Neural crest cell (in vitro differentiated cells): Measurements from ENCODE around the gene VRK1. TPM values are rescaled to one million over a fixed set of nuclear protein-coding genes. Genes with fewer than 3 reads are reported as not detected.
"Not testable (repeated sequence)": the region's sequence is repeated elsewhere in the genome, so short reads cannot be mapped to it uniquely, and the experiment has no call there.

Experiments
- DNase-seq: peaks from one replicate; pipeline ENCODE4 v3.0.0; 2021; ENCODE audit warnings: low read depth, mixed read lengths, low spot score
- H3K27ac Mint-ChIP-seq: one replicate; pipeline ENCODE4 v1.8.0; 2021; ENCODE audit warnings: mild to moderate bottlenecking, mixed read lengths; ENCODE audit not compliant: unreplicated experiment
- H3K27me3 Mint-ChIP-seq: 2 replicates; pipeline ENCODE4 v1.8.0; 2021; ENCODE audit warnings: low read depth, mild to moderate bottlenecking, mixed read lengths
- H3K36me3 Mint-ChIP-seq: 2 replicates; pipeline ENCODE4 v1.8.0; 2021; ENCODE audit warnings: low read depth, mild to moderate bottlenecking, mixed read lengths
- H3K4me1 Mint-ChIP-seq: 2 replicates; pipeline ENCODE4 v1.8.0; 2021; ENCODE audit warnings: mixed read lengths
- H3K4me3 Mint-ChIP-seq: one replicate; pipeline ENCODE4 v1.8.0; 2021; ENCODE audit warnings: mild to moderate bottlenecking, mixed read lengths
- H3K9me3 Mint-ChIP-seq: 2 replicates; pipeline ENCODE4 v1.8.0; 2021; ENCODE audit warnings: mixed read lengths
- total RNA-seq: library from RNA; stranded (reverse); gene quantifications from 2 replicates; pipeline ENCODE4 v1.2.1, GENCODE V29; 2021
- TF ChIP-seq, protein P1 (sequence below): fragments of 200-600 bp; sonication (generic); conservative IDR thresholded peaks from 2 replicates; pipeline ENCODE4 v1.5.0; 2021; ENCODE audit warnings: antibody characterized with exemption, mild to moderate bottlenecking

The VRK1 gene
- total RNA-seq, 1 donor from 2014 or later, result 62.1 TPM

DNA sequence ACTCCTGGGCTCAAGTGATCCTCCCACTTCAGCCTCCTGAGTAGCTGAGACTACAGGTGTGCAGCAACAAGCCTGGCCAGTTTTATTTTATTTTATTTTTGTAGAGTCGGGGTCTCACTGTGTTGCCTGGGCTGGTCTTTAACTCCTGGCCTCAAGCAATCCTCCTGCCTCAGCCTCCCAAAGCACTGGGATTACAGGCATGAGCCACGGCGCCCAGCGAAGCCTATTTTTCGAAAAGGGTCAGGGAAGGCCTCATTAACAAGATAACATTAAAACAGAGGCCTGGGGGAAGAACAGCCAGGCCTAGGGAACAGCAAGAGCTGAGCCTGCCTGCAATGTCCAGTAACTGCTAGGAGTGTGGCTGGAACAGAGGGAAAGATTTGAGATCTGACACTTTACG is 36.1 kb upstream of the VRK1 start:
- H3K9me3 Mint-ChIP-seq, result peaks cover 3% of the 10 kb centered on the region
- H3K36me3 Mint-ChIP-seq, result no peaks in the 10 kb centered on the region
- peaks cover 21% of the 10 kb centered on the region for H3K4me1 Mint-ChIP-seq
- peaks cover 18% of the 10 kb centered on the region for H3K27me3 Mint-ChIP-seq
- DNase-seq, result no peak
- TF ChIP-seq, protein P1, sequence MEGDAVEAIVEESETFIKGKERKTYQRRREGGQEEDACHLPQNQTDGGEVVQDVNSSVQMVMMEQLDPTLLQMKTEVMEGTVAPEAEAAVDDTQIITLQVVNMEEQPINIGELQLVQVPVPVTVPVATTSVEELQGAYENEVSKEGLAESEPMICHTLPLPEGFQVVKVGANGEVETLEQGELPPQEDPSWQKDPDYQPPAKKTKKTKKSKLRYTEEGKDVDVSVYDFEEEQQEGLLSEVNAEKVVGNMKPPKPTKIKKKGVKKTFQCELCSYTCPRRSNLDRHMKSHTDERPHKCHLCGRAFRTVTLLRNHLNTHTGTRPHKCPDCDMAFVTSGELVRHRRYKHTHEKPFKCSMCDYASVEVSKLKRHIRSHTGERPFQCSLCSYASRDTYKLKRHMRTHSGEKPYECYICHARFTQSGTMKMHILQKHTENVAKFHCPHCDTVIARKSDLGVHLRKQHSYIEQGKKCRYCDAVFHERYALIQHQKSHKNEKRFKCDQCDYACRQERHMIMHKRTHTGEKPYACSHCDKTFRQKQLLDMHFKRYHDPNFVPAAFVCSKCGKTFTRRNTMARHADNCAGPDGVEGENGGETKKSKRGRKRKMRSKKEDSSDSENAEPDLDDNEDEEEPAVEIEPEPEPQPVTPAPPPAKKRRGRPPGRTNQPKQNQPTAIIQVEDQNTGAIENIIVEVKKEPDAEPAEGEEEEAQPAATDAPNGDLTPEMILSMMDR, result no peak
- H3K4me3 Mint-ChIP-seq, result no peak overlapping the region
- H3K27ac Mint-ChIP-seq, result no peak overlapping the region

DNA sequence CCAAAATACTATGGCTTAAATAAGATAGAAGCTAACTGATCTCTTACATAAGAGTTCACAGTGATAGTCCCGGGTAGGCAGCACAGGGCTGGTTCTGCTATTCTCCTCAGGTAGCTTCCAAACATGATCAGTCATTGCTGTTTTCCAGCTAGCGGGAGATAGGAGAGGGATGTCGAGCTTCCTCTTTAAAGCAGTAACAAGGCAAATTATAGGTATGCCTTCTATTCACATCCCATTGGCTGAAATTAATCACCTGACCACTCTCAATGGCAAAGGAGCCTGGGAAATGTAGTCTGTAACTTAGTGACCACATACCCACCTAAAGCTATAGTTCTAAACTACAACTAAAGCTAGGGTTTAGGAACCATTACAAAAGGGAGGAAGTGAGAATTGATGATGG is 34.5 kb upstream of the VRK1 start:
- peak; percentile 16 for DNase-seq
- H3K27ac Mint-ChIP-seq, result no peak overlapping the region
- TF ChIP-seq, protein P1, result no peak
- H3K4me1 Mint-ChIP-seq, result peaks cover 10% of the 10 kb centered on the region
- H3K4me3 Mint-ChIP-seq, result peak overlapping the region; percentile 78
- H3K27me3 Mint-ChIP-seq, result peaks cover 22% of the 10 kb centered on the region
- no peaks in the 10 kb centered on the region for H3K36me3 Mint-ChIP-seq
- peaks cover 3% of the 10 kb centered on the region for H3K9me3 Mint-ChIP-seq

DNA sequence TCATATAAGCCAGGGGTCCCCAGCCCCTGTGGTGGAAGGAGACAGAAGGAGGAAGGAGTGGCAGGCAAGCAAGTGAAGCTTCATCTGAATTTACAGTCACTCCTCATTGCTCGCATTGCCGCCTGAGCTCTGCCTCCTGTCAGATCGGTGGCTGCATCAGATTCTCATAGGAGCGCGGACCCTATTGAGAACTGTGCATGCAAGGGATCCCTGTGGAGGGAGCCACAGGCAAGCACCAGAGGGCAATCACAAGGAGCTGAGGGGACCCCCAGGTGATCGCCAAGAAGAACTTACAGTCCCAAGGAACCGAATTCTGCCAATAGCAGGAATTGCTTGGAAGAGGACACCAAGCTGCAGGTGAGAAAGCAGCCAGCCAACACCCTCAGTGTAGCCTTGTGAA is 33.2 kb upstream of the VRK1 start:
- Mint-ChIP-seq H3K4me1 (peaks cover 6% of the 10 kb centered on the region), H3K4me3 (no peak overlapping the region), H3K9me3 (peaks cover 3% of the 10 kb centered on the region), H3K36me3 (no peaks in the 10 kb centered on the region), H3K27ac (peak overlapping the region; percentile 16), H3K27me3 (peaks cover 26% of the 10 kb centered on the region)
- DNase-seq, result no peak
- TF ChIP-seq, protein P1, result no peak

DNA sequence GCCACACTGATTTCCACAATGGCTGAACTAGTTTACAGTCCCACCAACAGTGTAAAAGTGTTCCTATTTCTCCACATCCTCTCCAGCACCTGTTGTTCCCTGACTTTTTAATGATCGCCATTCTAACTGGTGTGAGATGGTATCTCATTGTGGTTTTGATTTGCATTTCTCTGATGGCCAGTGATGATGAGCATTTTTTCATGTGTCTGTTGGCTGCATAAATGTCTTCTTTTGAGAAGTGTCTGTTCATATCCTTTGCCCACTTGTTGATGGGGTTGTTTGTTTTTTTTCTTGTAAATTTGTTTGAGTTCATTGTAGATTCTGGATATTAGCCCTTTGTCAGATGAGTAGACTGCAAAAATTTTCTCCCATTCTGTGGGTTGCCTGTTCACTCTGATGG is 32.0 kb upstream of the VRK1 start:
- not testable (repeated sequence) for H3K9me3 Mint-ChIP-seq, H3K4me1 Mint-ChIP-seq, H3K36me3 Mint-ChIP-seq, H3K4me3 Mint-ChIP-seq, DNase-seq, H3K27ac Mint-ChIP-seq
- peaks cover 34% of the 10 kb centered on the region for H3K27me3 Mint-ChIP-seq

DNA sequence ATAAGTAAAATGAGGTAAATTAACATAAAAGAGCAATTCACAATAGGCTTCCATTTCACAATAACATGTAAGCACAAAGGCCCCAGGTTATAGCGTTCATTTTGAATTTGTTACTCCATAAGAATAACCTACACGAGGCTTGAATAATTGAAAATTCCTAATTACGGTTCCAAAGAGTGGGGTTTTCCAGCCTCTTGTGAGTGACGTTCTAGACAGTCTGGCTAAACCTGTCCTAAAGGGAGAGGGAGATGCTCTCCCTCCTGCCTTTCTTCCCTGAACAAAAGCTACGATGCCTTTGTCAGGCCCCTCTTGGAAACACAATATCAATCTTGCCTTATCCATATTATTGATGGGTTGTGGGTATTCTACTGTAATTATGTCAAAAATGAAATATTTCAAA is 24.3 kb upstream of the VRK1 start:
- Mint-ChIP-seq H3K27me3 (peaks cover 17% of the 10 kb centered on the region), H3K36me3 (no peaks in the 10 kb centered on the region), H3K27ac (no peak overlapping the region), H3K9me3 (peaks cover 2% of the 10 kb centered on the region), H3K4me1 (peaks cover 4% of the 10 kb centered on the region), H3K4me3 (no peak overlapping the region)
- TF ChIP-seq, protein P1, result no peak
- no peak for DNase-seq

DNA sequence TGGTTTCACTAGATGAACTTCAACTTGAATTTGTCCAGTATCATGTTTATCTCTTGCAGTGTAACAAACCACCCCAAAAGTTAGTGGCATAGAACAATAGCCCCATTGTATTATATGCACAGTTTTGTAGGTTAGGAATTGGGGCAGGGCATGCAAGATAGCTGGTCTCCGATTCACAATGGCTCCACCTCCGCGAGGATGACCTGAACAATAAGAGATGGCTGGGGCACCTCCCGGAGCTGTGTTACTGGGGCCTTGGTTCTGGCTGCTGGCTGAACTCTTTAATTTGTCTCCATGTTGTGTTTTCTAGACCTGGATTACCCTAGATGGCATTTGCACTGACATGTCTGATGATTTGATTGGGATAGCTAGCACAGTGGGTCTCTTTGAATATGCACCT is 20.4 kb upstream of the VRK1 start:
- Mint-ChIP-seq H3K27ac (no peak overlapping the region), H3K27me3 (no peaks in the 10 kb centered on the region), H3K36me3 (no peaks in the 10 kb centered on the region), H3K4me3 (no peak overlapping the region), H3K4me1 (peaks cover 4% of the 10 kb centered on the region), H3K9me3 (peaks cover 2% of the 10 kb centered on the region)
- no peak for DNase-seq
- TF ChIP-seq, protein P1, result no peak
